ENCODE results near the gene FAM25A.

FAM25A gene

GRCh38 chr10:87064651-87065050, 44.6 kb downstream of the FAM25A start:
- no peak for DNase-seq (ENCODE audit: low spot score)

- no peak for DNase-seq (ENCODE audit: low spot score)
Observed at GRCh38 chr10:87066178-87066577, 46.1 kb downstream of the FAM25A start.

GRCh38 chr10:87066865-87067264, 46.8 kb downstream of the FAM25A start:
- no peak for DNase-seq (ENCODE audit: low spot score)

- no peak for DNase-seq (ENCODE audit: low spot score)
Observed at GRCh38 chr10:87068281-87068680, 48.2 kb downstream of the FAM25A start.

GRCh38 chr10:87072449-87072848, 52.4 kb downstream of the FAM25A start:
- no peak for DNase-seq (ENCODE audit: low spot score)
